Ishikawa (cell line): ENCODE measurements around the gene IFIH1.

ENCODE experiments used
- CEBPB ChIP-seq: IDR thresholded peaks from 2 replicates; pipeline ENCODE4 v1.6.1; 2012
- CREB1 ChIP-seq: IDR thresholded peaks from 2 replicates; pipeline ENCODE4 v1.6.1; 2012; ENCODE audit warnings: low read depth
- EP300 ChIP-seq: IDR thresholded peaks from 2 replicates; pipeline ENCODE4 v1.6.1; 2012; ENCODE audit warnings: borderline replicate concordance
- TEAD4 ChIP-seq: IDR thresholded peaks from 2 replicates; pipeline ENCODE4 v1.6.1; 2012
- TF ChIP-seq, protein P1 (sequence below): IDR thresholded peaks from 2 replicates; pipeline ENCODE4 v1.6.1; 2012
- TF ChIP-seq, protein P2 (sequence below): IDR thresholded peaks from 2 replicates; pipeline ENCODE4 v1.6.1; 2012; ENCODE audit warnings: low read depth, mild to moderate bottlenecking

GRCh38 chr2:162243715-162244114, 74.8 kb downstream of the IFIH1 start:
- no peak for TF ChIP-seq EP300
- no peak for TF ChIP-seq TEAD4
- TF ChIP-seq, protein P1, sequence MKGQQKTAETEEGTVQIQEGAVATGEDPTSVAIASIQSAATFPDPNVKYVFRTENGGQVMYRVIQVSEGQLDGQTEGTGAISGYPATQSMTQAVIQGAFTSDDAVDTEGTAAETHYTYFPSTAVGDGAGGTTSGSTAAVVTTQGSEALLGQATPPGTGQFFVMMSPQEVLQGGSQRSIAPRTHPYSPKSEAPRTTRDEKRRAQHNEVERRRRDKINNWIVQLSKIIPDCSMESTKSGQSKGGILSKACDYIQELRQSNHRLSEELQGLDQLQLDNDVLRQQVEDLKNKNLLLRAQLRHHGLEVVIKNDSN = no peak
- TF ChIP-seq CREB1 = no peak
- TF ChIP-seq CEBPB = no peak
- TF ChIP-seq, protein P2, sequence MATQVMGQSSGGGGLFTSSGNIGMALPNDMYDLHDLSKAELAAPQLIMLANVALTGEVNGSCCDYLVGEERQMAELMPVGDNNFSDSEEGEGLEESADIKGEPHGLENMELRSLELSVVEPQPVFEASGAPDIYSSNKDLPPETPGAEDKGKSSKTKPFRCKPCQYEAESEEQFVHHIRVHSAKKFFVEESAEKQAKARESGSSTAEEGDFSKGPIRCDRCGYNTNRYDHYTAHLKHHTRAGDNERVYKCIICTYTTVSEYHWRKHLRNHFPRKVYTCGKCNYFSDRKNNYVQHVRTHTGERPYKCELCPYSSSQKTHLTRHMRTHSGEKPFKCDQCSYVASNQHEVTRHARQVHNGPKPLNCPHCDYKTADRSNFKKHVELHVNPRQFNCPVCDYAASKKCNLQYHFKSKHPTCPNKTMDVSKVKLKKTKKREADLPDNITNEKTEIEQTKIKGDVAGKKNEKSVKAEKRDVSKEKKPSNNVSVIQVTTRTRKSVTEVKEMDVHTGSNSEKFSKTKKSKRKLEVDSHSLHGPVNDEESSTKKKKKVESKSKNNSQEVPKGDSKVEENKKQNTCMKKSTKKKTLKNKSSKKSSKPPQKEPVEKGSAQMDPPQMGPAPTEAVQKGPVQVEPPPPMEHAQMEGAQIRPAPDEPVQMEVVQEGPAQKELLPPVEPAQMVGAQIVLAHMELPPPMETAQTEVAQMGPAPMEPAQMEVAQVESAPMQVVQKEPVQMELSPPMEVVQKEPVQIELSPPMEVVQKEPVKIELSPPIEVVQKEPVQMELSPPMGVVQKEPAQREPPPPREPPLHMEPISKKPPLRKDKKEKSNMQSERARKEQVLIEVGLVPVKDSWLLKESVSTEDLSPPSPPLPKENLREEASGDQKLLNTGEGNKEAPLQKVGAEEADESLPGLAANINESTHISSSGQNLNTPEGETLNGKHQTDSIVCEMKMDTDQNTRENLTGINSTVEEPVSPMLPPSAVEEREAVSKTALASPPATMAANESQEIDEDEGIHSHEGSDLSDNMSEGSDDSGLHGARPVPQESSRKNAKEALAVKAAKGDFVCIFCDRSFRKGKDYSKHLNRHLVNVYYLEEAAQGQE = no peak
